ENCODE results near the gene GVQW3. TPM values are rescaled to one million over a fixed set of nuclear protein-coding genes. Genes with fewer than 3 reads are reported as not detected.

Gene GVQW3
- total and polyA plus RNA-seq, 3 donors from 2014 or later = 5.9 to 11.0 (median 8.2) TPM

DNA sequence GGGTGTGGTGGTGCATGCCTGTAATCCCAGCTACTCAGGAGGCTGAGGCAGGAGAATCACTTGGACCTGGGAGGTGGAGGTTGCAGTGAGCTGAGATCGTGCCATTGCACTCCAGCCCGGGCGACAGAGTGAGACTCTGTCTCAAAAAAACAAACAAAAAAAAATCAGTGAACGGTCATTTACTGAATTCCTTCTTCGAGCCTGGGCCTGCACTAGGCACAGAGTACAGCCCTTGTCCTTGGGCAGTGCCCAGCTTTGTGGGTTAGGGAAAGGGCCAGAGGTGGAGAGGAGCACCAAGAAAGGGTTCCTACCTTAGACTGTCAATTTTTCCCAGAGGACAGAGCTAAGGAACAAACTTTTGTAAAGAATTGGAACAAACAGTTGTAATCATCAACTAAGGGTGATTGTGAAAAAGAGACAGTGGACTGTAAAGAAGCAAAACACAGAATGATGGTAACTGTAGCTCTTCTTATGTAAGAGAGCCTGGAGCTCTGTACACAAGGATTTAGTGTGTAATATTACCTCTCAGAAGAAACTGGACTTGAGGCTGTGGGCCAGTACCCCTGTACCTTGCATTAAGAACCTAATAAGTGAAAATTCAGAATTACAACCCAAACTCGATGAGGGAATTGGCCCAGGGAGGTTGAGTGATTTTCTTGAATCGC lies 10.8 kb downstream of the GVQW3 start:
- Histone ChIP-seq H3K27me3 (no peaks in the 10 kb centered on the region), H3K36me3 (ENCODE audit: low read depth, missing control alignments) (no peaks in the 10 kb centered on the region), H3K4me1 (no peaks in the 10 kb centered on the region), H3K4me3 (no peak overlapping the region), H3K27ac (no peak overlapping the region), H3K9me3 (no peaks in the 10 kb centered on the region)
- WGBS, 2 donors = 85 to 87% methylated on average over 7 of the region's 7 CpGs
- TF ChIP-seq, protein P1, sequence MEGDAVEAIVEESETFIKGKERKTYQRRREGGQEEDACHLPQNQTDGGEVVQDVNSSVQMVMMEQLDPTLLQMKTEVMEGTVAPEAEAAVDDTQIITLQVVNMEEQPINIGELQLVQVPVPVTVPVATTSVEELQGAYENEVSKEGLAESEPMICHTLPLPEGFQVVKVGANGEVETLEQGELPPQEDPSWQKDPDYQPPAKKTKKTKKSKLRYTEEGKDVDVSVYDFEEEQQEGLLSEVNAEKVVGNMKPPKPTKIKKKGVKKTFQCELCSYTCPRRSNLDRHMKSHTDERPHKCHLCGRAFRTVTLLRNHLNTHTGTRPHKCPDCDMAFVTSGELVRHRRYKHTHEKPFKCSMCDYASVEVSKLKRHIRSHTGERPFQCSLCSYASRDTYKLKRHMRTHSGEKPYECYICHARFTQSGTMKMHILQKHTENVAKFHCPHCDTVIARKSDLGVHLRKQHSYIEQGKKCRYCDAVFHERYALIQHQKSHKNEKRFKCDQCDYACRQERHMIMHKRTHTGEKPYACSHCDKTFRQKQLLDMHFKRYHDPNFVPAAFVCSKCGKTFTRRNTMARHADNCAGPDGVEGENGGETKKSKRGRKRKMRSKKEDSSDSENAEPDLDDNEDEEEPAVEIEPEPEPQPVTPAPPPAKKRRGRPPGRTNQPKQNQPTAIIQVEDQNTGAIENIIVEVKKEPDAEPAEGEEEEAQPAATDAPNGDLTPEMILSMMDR (IDR thresholded peaks at IDR 0.05) = no peak
- TF ChIP-seq POLR2A (IDR thresholded peaks at IDR 0.05) = no peak
- intact Hi-C loops (cut with DNase I; ENCODE audit: low total_unique reads) = no loop called here
- no peak for DNase-seq

DNA sequence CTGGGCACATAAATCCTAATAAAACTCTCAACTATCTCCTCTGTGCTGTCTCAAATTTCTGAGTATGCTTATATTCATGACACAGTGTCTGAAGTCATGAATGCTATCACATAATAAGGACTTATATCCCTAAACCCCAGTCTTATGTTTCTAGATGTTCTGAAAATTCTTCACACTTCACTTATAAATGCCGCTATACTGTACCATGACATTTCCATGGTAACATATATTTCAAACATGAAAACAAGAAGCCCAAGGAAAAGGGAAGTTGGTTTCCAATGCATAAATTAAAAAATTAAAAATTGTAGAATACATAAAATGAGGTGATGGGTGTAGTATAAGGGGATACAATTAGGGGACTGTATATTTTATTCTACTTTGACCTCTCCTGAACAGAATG lies 11.7 kb downstream of the GVQW3 start:
- Histone ChIP-seq H3K27ac (no peak overlapping the region), H3K27me3 (no peaks in the 10 kb centered on the region), H3K4me1 (no peaks in the 10 kb centered on the region), H3K4me3 (no peak overlapping the region), H3K9me3 (no peaks in the 10 kb centered on the region), H3K36me3 (ENCODE audit: low read depth, missing control alignments) (no peaks in the 10 kb centered on the region)
- intact Hi-C loops (cut with DNase I; ENCODE audit: low total_unique reads) = no loop called here
- TF ChIP-seq, protein P1 (IDR thresholded peaks at IDR 0.05) = no peak
- no peak for TF ChIP-seq POLR2A (IDR thresholded peaks at IDR 0.05)
- no peak for DNase-seq
- 90 to 96% methylated on average over 1 of the region's 1 CpG for WGBS, 2 donors

DNA sequence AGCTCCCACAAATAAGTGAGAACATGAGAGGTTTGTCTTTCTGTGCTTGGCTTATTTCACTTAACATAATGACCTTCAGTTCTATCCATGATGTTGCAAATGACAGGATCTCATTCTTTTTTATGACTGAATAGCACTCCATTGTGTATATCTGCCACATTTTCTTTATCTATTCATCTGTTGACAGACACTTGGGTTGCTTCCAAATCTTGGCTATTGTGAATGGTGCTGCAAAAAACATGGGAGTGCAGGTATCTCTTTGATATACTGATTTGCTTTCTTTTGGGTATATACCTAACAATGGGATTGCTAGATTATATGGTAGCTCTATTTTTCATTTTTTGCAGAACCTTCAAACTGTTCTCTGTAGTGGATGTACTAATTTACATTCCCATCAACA lies 13.3 kb downstream of the GVQW3 start:
- H3K27me3 ChIP-seq = no peaks in the 10 kb centered on the region
- no peak for DNase-seq
- H3K9me3 ChIP-seq = no peaks in the 10 kb centered on the region
- no peak overlapping the region for H3K27ac ChIP-seq
- H3K4me1 ChIP-seq = no peaks in the 10 kb centered on the region
- intact Hi-C loops (cut with DNase I; ENCODE audit: low total_unique reads) = no loop called here
- H3K36me3 ChIP-seq (ENCODE audit: low read depth, missing control alignments) = no peaks in the 10 kb centered on the region
- TF ChIP-seq POLR2A (IDR thresholded peaks at IDR 0.05) = no peak
- TF ChIP-seq, protein P1 (IDR thresholded peaks at IDR 0.05) = no peak
- H3K4me3 ChIP-seq = no peak overlapping the region

DNA sequence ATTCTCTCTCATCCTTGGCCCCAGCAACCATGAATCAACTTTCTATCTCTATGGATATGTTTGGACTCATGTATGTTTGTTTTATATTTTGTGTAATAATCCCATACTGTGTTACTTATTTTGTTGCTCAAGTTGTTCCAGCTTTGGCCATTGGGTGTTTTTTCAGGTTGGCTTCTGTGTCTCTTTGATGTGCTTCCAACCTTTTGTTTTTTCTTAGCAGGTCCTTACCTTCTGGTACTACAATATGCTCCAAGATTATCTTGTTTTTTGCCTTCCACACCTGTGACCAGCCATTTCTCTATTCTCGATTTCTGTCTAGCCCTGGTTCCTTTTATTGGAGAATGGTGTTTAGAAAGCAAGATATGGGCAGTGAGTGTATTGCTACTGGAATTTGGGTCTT lies 14.2 kb downstream of the GVQW3 start:
- H3K27ac ChIP-seq = no peak overlapping the region
- no peaks in the 10 kb centered on the region for H3K4me1 ChIP-seq
- no peak for DNase-seq
- H3K4me3 ChIP-seq = no peak overlapping the region
- no peaks in the 10 kb centered on the region for H3K36me3 ChIP-seq (ENCODE audit: low read depth, missing control alignments)
- intact Hi-C loops (cut with DNase I; ENCODE audit: low total_unique reads) = no loop called here
- TF ChIP-seq, protein P1 (IDR thresholded peaks at IDR 0.05) = no peak
- no peak for TF ChIP-seq POLR2A (IDR thresholded peaks at IDR 0.05)
- H3K27me3 ChIP-seq = no peaks in the 10 kb centered on the region
- no peaks in the 10 kb centered on the region for H3K9me3 ChIP-seq
- WGBS, 2 donors = 91 to 97% methylated on average over 1 of the region's 1 CpG

DNA sequence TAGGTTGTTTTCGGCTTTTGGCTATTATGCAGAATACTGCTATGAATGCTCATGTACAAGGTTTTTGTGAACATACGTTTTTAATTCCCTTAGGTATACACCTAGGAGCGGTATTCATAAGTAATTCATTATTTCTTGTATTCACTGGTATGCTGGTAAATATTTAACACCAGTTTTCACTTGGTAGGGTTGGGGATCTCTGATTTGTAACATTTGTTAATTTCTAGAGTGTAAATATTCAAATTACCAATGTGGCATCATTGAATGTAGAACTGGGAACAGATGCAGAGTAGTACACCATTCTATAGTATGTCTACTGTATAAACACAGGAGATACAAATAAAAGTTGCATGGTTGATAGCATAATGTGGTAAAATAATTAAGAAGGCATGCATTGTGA lies 16.3 kb downstream of the GVQW3 start:
- DNase-seq = no peak
- WGBS, 2 donors = 93 to 97% methylated on average over 3 of the region's 3 CpGs
- H3K36me3 ChIP-seq (ENCODE audit: low read depth, missing control alignments) = no peaks in the 10 kb centered on the region
- H3K27me3 ChIP-seq = no peaks in the 10 kb centered on the region
- no peak overlapping the region for H3K27ac ChIP-seq
- intact Hi-C loops (cut with DNase I; ENCODE audit: low total_unique reads) = no loop called here
- no peak overlapping the region for H3K4me3 ChIP-seq
- TF ChIP-seq POLR2A (IDR thresholded peaks at IDR 0.05) = no peak
- TF ChIP-seq, protein P1 (IDR thresholded peaks at IDR 0.05) = no peak
- no peaks in the 10 kb centered on the region for H3K4me1 ChIP-seq
- H3K9me3 ChIP-seq = no peaks in the 10 kb centered on the region
